ENCODE results near the gene ARL4A. TPM values are rescaled to one million over a fixed set of nuclear protein-coding genes. Genes with fewer than 3 reads are reported as not detected.

ARL4A gene
- total and polyA plus RNA-seq, 2 of the 13 experiments (the other 11 are each of a cell fraction or from before 2014, with no cell fraction given): 10.8 to 25.6 TPM

DNA sequence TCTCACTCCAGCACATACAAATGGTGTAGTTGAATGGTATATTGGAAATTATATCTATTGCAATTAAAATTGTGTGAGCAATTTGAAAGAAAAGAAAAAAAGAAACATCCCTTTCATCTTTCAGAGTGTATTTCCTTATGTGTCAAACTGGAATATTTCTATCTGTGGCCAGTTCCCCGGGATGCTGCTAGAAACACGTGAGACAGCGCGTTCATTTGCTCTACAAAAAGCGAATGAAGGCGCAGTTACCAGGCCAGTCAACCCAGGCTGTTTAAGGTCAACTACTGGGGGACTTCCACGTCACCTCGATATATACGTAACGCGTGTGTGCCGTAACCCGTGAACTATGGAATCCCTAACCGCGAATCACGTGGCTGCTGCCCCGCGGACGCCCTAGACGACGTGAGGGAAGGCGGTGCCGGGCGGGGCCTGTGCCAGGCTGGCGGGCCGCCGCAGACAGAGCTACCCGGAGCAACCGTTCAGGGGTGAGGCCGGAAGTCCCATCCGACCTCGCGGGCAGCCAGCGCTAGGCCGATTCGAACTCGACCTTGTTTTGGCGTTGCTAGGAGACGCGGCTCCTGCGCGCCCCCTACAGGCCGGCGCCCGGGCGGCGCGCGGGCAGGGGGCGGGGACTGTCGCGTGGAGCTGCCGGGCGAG, 1.1 kb upstream of the ARL4A start (continued):
- TF ChIP-seq KDM3A (CRISPR knock-in tag; IDR thresholded peaks at IDR 0.05; ENCODE audit: low read depth) (no peak), ESRRA (CRISPR knock-in tag; IDR thresholded peaks at IDR 0.05; ENCODE audit: low read depth) (no peak), ZNF552 (CRISPR knock-in tag; IDR thresholded peaks at IDR 0.05; ENCODE audit: borderline replicate concordance) (no peak), PHF8 (CRISPR knock-in tag; IDR thresholded peaks at IDR 0.05) (no peak), ELF3 (CRISPR knock-in tag; IDR thresholded peaks at IDR 0.05) (peak; percentile 37; the same call in 1 of the 2 replicates), ZNF790 (CRISPR knock-in tag; IDR thresholded peaks at IDR 0.05; ENCODE audit: borderline replicate concordance) (no peak), NR2F6 (IDR thresholded peaks at IDR 0.05) (no peak), NR2F6 (CRISPR knock-in tag; IDR thresholded peaks at IDR 0.05) (peak; percentile 15; the same call in 1 of the 2 replicates), STAG1 (CRISPR knock-in tag; IDR thresholded peaks at IDR 0.05) (peak; percentile 43), ZBTB38 (CRISPR knock-in tag; IDR thresholded peaks at IDR 0.05) (peak; percentile 95), ZMYM4 (CRISPR knock-in tag; IDR thresholded peaks at IDR 0.05) (peak; percentile 98), KLF11 (CRISPR knock-in tag; IDR thresholded peaks at IDR 0.05) (no peak), ZNF230 (CRISPR knock-in tag; IDR thresholded peaks at IDR 0.05) (no peak), NFE2L1 (CRISPR knock-in tag; IDR thresholded peaks at IDR 0.05; ENCODE audit: borderline replicate concordance) (no peak), ZBTB3 (CRISPR knock-in tag; IDR thresholded peaks at IDR 0.05; ENCODE audit: borderline replicate concordance, low read depth) (no peak), THAP11 (CRISPR knock-in tag; IDR thresholded peaks at IDR 0.05) (no peak), ZNF724P (CRISPR knock-in tag; IDR thresholded peaks at IDR 0.05; ENCODE audit: borderline replicate concordance) (no peak), CREM (IDR thresholded peaks at IDR 0.05) (no peak), CREM (CRISPR knock-in tag; IDR thresholded peaks at IDR 0.05) (no peak), CREB1 (IDR thresholded peaks at IDR 0.05) (no peak), CREB1 (CRISPR knock-in tag; IDR thresholded peaks at IDR 0.05) (no peak)
- TF ChIP-seq, protein P1, sequence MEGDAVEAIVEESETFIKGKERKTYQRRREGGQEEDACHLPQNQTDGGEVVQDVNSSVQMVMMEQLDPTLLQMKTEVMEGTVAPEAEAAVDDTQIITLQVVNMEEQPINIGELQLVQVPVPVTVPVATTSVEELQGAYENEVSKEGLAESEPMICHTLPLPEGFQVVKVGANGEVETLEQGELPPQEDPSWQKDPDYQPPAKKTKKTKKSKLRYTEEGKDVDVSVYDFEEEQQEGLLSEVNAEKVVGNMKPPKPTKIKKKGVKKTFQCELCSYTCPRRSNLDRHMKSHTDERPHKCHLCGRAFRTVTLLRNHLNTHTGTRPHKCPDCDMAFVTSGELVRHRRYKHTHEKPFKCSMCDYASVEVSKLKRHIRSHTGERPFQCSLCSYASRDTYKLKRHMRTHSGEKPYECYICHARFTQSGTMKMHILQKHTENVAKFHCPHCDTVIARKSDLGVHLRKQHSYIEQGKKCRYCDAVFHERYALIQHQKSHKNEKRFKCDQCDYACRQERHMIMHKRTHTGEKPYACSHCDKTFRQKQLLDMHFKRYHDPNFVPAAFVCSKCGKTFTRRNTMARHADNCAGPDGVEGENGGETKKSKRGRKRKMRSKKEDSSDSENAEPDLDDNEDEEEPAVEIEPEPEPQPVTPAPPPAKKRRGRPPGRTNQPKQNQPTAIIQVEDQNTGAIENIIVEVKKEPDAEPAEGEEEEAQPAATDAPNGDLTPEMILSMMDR (CRISPR knock-in tag; IDR thresholded peaks at IDR 0.05): peak; percentile 84
- TF ChIP-seq, protein P2, sequence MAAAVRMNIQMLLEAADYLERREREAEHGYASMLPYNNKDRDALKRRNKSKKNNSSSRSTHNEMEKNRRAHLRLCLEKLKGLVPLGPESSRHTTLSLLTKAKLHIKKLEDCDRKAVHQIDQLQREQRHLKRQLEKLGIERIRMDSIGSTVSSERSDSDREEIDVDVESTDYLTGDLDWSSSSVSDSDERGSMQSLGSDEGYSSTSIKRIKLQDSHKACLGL (CRISPR knock-in tag; IDR thresholded peaks at IDR 0.05): 0 out of 2 replicates have a peak, but pooled peaks have one; percentile 17
- TF ChIP-seq, protein P3, sequence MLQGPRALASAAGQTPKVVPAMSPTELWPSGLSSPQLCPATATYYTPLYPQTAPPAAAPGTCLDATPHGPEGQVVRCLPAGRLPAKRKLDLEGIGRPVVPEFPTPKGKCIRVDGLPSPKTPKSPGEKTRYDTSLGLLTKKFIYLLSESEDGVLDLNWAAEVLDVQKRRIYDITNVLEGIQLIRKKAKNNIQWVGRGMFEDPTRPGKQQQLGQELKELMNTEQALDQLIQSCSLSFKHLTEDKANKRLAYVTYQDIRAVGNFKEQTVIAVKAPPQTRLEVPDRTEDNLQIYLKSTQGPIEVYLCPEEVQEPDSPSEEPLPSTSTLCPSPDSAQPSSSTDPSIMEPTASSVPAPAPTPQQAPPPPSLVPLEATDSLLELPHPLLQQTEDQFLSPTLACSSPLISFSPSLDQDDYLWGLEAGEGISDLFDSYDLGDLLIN (CRISPR knock-in tag; IDR thresholded peaks at IDR 0.05; ENCODE audit: borderline replicate concordance): no peak
- TF ChIP-seq, protein P4, sequence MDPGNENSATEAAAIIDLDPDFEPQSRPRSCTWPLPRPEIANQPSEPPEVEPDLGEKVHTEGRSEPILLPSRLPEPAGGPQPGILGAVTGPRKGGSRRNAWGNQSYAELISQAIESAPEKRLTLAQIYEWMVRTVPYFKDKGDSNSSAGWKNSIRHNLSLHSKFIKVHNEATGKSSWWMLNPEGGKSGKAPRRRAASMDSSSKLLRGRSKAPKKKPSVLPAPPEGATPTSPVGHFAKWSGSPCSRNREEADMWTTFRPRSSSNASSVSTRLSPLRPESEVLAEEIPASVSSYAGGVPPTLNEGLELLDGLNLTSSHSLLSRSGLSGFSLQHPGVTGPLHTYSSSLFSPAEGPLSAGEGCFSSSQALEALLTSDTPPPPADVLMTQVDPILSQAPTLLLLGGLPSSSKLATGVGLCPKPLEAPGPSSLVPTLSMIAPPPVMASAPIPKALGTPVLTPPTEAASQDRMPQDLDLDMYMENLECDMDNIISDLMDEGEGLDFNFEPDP (CRISPR knock-in tag; conservative IDR thresholded peaks at IDR 0.05): no peak

Measured in HepG2 (cell line).